H9 (cell line): ENCODE results near the gene WNT7B. TPM values are rescaled to one million over a fixed set of nuclear protein-coding genes. Genes with fewer than 3 reads are reported as not detected.
A peak's percentile ranks its signal among the peaks of the same experiment; 100 is the strongest.

Experiments used
- DNase-seq: peaks from one replicate; pipeline ENCODE4 v3.0.0-alpha.2; 2017
- H2AFZ ChIP-seq: one replicate; pipeline ENCODE4 v1.6.1; 2013; ENCODE audit warnings: mild to moderate bottlenecking, low read length, control low read depth, moderate library complexity
- H2AK5ac ChIP-seq: 2 replicates; pipeline ENCODE4 v1.6.1; 2013; ENCODE audit warnings: low read length, control low read depth, mixed read lengths; ENCODE audit not compliant: insufficient read length
- H2BK120ac ChIP-seq: one replicate; pipeline ENCODE4 v1.6.1; 2013; ENCODE audit warnings: low read depth, mild to moderate bottlenecking, low read length, control low read depth, inconsistent platforms; ENCODE audit not compliant: poor library complexity, severe bottlenecking
- H2BK12ac ChIP-seq: 2 replicates; pipeline ENCODE4 v1.6.1; 2013; ENCODE audit warnings: low read length, control low read depth, mixed read lengths, low read depth; ENCODE audit not compliant: insufficient read length
- H2BK15ac ChIP-seq: 2 replicates; pipeline ENCODE4 v1.6.1; 2013; ENCODE audit warnings: low read depth, low read length, control low read depth
- H2BK20ac ChIP-seq: one replicate; pipeline ENCODE4 v1.6.1; 2013; ENCODE audit warnings: low read depth, mild to moderate bottlenecking, low read length, control low read depth, inconsistent platforms; ENCODE audit not compliant: poor library complexity, severe bottlenecking
- H2BK5ac ChIP-seq: 2 replicates; pipeline ENCODE4 v1.6.1; 2013; ENCODE audit warnings: low read length, control low read depth, mixed read lengths; ENCODE audit not compliant: insufficient read length
- H3K14ac ChIP-seq: 2 replicates; pipeline ENCODE4 v1.6.1; 2013; ENCODE audit warnings: low read length, control low read depth; ENCODE audit not compliant: insufficient read depth
- H3K18ac ChIP-seq: 2 replicates; pipeline ENCODE4 v1.6.1; 2013; ENCODE audit warnings: low read depth, mild to moderate bottlenecking, mixed read lengths, low read length, control low read depth; ENCODE audit not compliant: insufficient read length
- H3K23ac ChIP-seq: 2 replicates; pipeline ENCODE4 v1.6.1; 2013; ENCODE audit warnings: low read length, control low read depth, mixed read lengths, low read depth; ENCODE audit not compliant: insufficient read length
- H3K23me2 ChIP-seq: 2 replicates; pipeline ENCODE4 v1.6.1; 2013; ENCODE audit warnings: low read depth, mild to moderate bottlenecking, mixed read lengths, low read length, control low read depth; ENCODE audit not compliant: insufficient read length, poor library complexity, severe bottlenecking
- H3K27ac ChIP-seq: 2 replicates; pipeline ENCODE4 v1.5.1; 2013; ENCODE audit warnings: low read length, control low read depth, mixed read lengths, low read depth; ENCODE audit not compliant: insufficient read length
- H3K27me3 ChIP-seq: 2 replicates; pipeline ENCODE4 v1.6.1; 2013; ENCODE audit warnings: low read length, control low read depth, inconsistent platforms; ENCODE audit not compliant: insufficient read depth
- H3K4ac ChIP-seq: 2 replicates; pipeline ENCODE4 v1.6.1; 2013; ENCODE audit warnings: low read depth, mild to moderate bottlenecking, control low read depth, inconsistent platforms, low read length, moderate library complexity
- H3K4me1 ChIP-seq: 2 replicates; pipeline ENCODE4 v1.6.1; 2013; ENCODE audit warnings: low read length, control low read depth, inconsistent platforms; ENCODE audit not compliant: insufficient read depth
- H3K4me2 ChIP-seq: 2 replicates; pipeline ENCODE4 v1.6.1; 2013; ENCODE audit warnings: low read length, control low read depth, mixed read lengths; ENCODE audit not compliant: insufficient read length, insufficient read depth
- H3K56ac ChIP-seq: 2 replicates; pipeline ENCODE4 v1.6.1; 2013; ENCODE audit warnings: low read depth, mild to moderate bottlenecking, mixed read lengths, low read length, control low read depth; ENCODE audit not compliant: insufficient read length
- H3K79me1 ChIP-seq: 2 replicates; pipeline ENCODE4 v1.6.1; 2013; ENCODE audit warnings: low read depth, mild to moderate bottlenecking, moderate library complexity, low read length, control low read depth, inconsistent platforms; ENCODE audit not compliant: insufficient read depth, poor library complexity, severe bottlenecking
- H3K79me2 ChIP-seq: 2 replicates; pipeline ENCODE4 v1.6.1; 2013; ENCODE audit warnings: low read length, control low read depth, inconsistent platforms; ENCODE audit not compliant: insufficient read depth
- H3K9ac ChIP-seq: 2 replicates; pipeline ENCODE4 v1.6.1; 2013; ENCODE audit warnings: low read length, control low read depth, mixed read lengths; ENCODE audit not compliant: insufficient read length; ENCODE audit errors: extremely low read depth
- H3K9me3 ChIP-seq: one replicate; pipeline ENCODE4 v1.6.1; 2013; ENCODE audit warnings: low read depth, low read length, inconsistent platforms; ENCODE audit not compliant: control insufficient read depth
- H3T11ph ChIP-seq: one replicate; pipeline ENCODE4 v1.6.1; 2013; ENCODE audit warnings: mild to moderate bottlenecking, low read length, control low read depth, inconsistent platforms
- H4K20me1 ChIP-seq: one replicate; pipeline ENCODE4 v1.6.1; 2013; ENCODE audit not compliant: control insufficient read depth, insufficient read length, insufficient read depth
- H4K5ac ChIP-seq: 2 replicates; pipeline ENCODE4 v1.6.1; 2013; ENCODE audit warnings: low read depth, mild to moderate bottlenecking, mixed read lengths, low read length, control low read depth; ENCODE audit not compliant: insufficient read length
- H4K8ac ChIP-seq: replicated peaks from 2 replicates; pipeline ENCODE4 v1.6.1; 2013; ENCODE audit warnings: low read length, control low read depth, mixed read lengths, low read depth; ENCODE audit not compliant: insufficient read length
- H4K91ac ChIP-seq: 2 replicates; pipeline ENCODE4 v1.6.1; 2013; ENCODE audit warnings: low read depth, mild to moderate bottlenecking, moderate library complexity, mixed read lengths, low read length, control low read depth; ENCODE audit not compliant: insufficient read length
- H3K27ac Mint-ChIP-seq, 3 experiments: 2 replicates in 2 of 3; 3 replicates in 1 of 3; pipeline ENCODE4 v1.8.0; 2020 to 2021; ENCODE audit warnings: mixed read lengths in 3 of 3, mild to moderate bottlenecking in 1 of 3, moderate library complexity in 1 of 3
- H3K27me3 Mint-ChIP-seq: 2 replicates; pipeline ENCODE4 v1.8.0; 2021; ENCODE audit warnings: low read depth, mild to moderate bottlenecking, moderate library complexity, mixed read lengths
- H3K36me3 Mint-ChIP-seq, 3 experiments: 2 replicates in 2 of 3; 3 replicates in 1 of 3; pipeline ENCODE4 v1.8.0; 2020 to 2021; ENCODE audit warnings: low read depth in 3 of 3, mixed read lengths in 3 of 3; ENCODE audit not compliant: insufficient read depth in 1 of 3
- H3K4me1 Mint-ChIP-seq, 2 experiments: 2 replicates each; pipeline ENCODE4 v1.8.0; 2020; ENCODE audit warnings: mixed read lengths in 2 of 2
- H3K4me3 Mint-ChIP-seq, 2 experiments: 2 replicates in 1 of 2; 3 replicates in 1 of 2; pipeline ENCODE4 v1.8.0; 2020 to 2021; ENCODE audit warnings: mild to moderate bottlenecking in 2 of 2, mixed read lengths in 2 of 2, moderate library complexity in 1 of 2
- H3K9me3 Mint-ChIP-seq, 2 experiments: 2 replicates in 1 of 2; 3 replicates in 1 of 2; pipeline ENCODE4 v1.8.0; 2020; ENCODE audit warnings: mild to moderate bottlenecking in 2 of 2, mixed read lengths in 2 of 2, moderate library complexity in 1 of 2
- WGBS: extraction: QIAGEN DNeasy Blood & Tissue Kit; methylation state at CpG from one replicate; pipeline ENCODE4 v1.1.7; 2013; ENCODE audit warnings: missing lambda C conversion rate, low lambda C conversion rate, mixed read lengths; ENCODE audit not compliant: insufficient read length; ENCODE audit errors: extremely low coverage; 5-methylcytosine and 5-hydroxymethylcytosine counted together
- total RNA-seq: library from RNA; stranded (reverse); gene quantifications from 2 replicates; pipeline ENCODE4 v1.2.1, GENCODE V29; 2021
- TF ChIP-seq, protein P1 (sequence below): fragments of 200-600 bp; sonication (generic); conservative IDR thresholded peaks from 3 replicates; pipeline ENCODE4 v1.8.0; 2021; ENCODE audit warnings: antibody characterized with exemption, mild to moderate bottlenecking

WNT7B gene
- total RNA-seq, 1 experiment from 2014 or later, result 0.09 TPM

DNA sequence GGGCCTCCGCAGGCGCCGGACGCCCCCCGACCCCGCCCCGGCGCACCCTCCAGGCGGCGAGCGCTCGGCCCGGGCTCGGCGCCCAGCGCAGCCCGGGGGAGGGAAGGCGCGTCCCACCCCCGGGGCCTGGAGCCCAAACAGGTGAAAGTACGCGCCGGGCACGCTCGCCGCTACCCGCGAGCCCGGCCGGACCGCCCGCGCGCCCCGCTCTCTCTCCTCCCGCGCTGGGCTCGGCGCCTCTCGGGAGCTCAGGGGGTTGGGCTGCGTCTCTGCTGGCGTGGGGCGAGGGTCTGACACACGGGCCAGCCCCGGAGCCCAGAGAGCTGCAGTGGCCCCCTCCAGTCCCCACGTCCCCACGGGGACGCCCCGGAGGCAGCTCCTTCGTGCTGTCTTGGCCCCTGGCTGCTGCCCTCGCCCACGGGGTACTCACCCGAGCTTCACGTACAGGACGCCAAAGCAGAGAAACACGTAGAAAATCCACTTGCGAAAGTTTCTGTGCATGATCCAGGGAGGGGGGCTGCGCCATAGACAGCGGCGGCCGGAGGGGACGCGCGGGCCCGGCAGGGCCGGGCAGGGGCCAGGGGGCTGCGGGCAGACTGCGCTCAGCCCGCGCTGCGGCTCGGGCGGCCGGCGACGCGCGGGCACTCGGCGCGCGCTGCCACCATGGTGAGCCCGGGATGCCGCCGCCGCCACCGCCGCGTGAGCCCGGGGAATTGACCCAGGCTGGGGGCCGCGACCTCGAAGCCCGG is 534 bp downstream of the WNT7B start:
- H3K4me1 ChIP-seq, result peaks cover 2% of the 10 kb centered on the region; the same call in 1 of the 2 replicates
- H3K18ac ChIP-seq, result no peak overlapping the region
- H2BK120ac ChIP-seq, result no peak overlapping the region
- H3K4me2 ChIP-seq, result peak overlapping the region; percentile 45
- H3K23me2 ChIP-seq, result peaks cover 8% of the 10 kb centered on the region
- H4K91ac ChIP-seq, result no peak overlapping the region
- Mint-ChIP-seq H3K4me1 (peaks cover 9 to 19% of the 10 kb centered on the region in 2 experiments), H3K27ac (no peak overlapping the region), H3K27me3 (peaks cover 61% of the 10 kb centered on the region), H3K4me3 (peak overlapping the region; percentile 25 to 75; a peak in 4 of 5 replicates), H3K9me3 (peaks cover 2 to 11% of the 10 kb centered on the region in 2 experiments; a peak in 4 of 5 replicates), H3K36me3 (0 out of 7 replicates have a peak, but pooled peaks cover 0 to 2% (median 0%) of the 10 kb centered on the region in 3 experiments)
- H4K5ac ChIP-seq, result no peak overlapping the region
- H2BK12ac ChIP-seq, result no peak overlapping the region
- H3K79me2 ChIP-seq, result no peaks in the 10 kb centered on the region
- peaks cover 5% of the 10 kb centered on the region for H3K9me3 ChIP-seq
- TF ChIP-seq, protein P1, sequence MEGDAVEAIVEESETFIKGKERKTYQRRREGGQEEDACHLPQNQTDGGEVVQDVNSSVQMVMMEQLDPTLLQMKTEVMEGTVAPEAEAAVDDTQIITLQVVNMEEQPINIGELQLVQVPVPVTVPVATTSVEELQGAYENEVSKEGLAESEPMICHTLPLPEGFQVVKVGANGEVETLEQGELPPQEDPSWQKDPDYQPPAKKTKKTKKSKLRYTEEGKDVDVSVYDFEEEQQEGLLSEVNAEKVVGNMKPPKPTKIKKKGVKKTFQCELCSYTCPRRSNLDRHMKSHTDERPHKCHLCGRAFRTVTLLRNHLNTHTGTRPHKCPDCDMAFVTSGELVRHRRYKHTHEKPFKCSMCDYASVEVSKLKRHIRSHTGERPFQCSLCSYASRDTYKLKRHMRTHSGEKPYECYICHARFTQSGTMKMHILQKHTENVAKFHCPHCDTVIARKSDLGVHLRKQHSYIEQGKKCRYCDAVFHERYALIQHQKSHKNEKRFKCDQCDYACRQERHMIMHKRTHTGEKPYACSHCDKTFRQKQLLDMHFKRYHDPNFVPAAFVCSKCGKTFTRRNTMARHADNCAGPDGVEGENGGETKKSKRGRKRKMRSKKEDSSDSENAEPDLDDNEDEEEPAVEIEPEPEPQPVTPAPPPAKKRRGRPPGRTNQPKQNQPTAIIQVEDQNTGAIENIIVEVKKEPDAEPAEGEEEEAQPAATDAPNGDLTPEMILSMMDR, result no peak
- H2BK5ac ChIP-seq, result no peak overlapping the region
- no peak overlapping the region for H2AFZ ChIP-seq
- H3K79me1 ChIP-seq, result no peaks in the 10 kb centered on the region
- no peak overlapping the region for H3K23ac ChIP-seq
- H3K56ac ChIP-seq, result no peak overlapping the region
- no peaks in the 10 kb centered on the region for H4K20me1 ChIP-seq
- no peak overlapping the region for H4K8ac ChIP-seq
- no peak overlapping the region for H2BK15ac ChIP-seq
- H3K4ac ChIP-seq, result no peak overlapping the region
- peaks cover 59% of the 10 kb centered on the region for H3K27me3 ChIP-seq
- H3K14ac ChIP-seq, result no peak overlapping the region
- no peak overlapping the region for H3K27ac ChIP-seq
- no peak overlapping the region for H3T11ph ChIP-seq
- no peak overlapping the region for H2AK5ac ChIP-seq
- H2BK20ac ChIP-seq, result no peak overlapping the region
- no peak overlapping the region for H3K9ac ChIP-seq
- DNase-seq, result no peak
- WGBS, result no CpG with 5 or more reads among the region's 94 CpGs
